Middle frontal gyrus (tissue), 1 donor: Measurements from ENCODE around the gene GDF10.

ENCODE experiments used
- DNase-seq: peaks from one replicate; pipeline ENCODE4 v3.0.0-alpha.2; 2015; ENCODE audit warnings: low spot score; ENCODE audit errors: extremely low spot score

GDF10 gene, protein sequence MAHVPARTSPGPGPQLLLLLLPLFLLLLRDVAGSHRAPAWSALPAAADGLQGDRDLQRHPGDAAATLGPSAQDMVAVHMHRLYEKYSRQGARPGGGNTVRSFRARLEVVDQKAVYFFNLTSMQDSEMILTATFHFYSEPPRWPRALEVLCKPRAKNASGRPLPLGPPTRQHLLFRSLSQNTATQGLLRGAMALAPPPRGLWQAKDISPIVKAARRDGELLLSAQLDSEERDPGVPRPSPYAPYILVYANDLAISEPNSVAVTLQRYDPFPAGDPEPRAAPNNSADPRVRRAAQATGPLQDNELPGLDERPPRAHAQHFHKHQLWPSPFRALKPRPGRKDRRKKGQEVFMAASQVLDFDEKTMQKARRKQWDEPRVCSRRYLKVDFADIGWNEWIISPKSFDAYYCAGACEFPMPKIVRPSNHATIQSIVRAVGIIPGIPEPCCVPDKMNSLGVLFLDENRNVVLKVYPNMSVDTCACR

DNA sequence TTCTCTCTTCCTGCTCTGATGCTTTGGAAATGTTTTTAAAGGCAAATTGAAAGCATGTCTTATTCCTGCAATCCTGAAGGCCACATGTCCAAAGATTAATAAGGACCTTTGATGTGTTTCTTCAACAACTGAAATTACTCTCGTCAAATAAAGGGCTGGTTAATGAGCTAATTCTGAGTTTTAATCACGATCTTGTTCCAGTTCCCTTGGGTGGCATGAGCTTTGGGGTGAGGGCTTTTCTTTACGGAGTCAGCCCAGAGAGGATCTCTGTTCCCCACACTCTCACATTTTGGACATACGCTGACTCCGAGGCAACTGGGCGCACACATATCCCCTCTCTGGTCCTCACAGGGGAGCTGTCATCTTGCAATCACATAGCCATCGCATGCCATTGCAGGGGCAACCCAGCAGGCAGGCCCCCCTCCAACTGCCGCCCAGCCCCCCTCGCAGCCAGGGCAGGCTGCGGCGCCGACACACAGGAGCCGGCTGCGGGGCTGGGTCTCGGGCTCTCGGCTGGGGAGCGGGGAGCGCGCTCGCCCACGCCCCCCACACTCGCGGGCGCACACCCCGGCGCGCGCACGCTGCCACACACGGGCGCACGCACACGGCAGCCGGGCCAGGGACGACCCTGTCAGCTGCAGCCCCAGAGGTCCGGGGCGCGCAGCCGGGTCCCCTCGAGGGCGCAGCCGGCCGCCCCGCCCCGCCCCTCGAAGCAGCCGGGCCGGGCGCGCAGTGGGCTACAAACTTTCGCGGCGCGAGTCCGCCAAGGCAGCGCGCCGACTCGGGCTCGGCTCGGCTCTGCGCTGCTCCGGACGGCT is at the start of gene GDF10:
Gene GDF10, plus strand, starts transcription at position 587 of the 818 bp plus-strand sequence. CDS start 455 bp downstream, outside the sequence.
- no peak for DNase-seq

DNA sequence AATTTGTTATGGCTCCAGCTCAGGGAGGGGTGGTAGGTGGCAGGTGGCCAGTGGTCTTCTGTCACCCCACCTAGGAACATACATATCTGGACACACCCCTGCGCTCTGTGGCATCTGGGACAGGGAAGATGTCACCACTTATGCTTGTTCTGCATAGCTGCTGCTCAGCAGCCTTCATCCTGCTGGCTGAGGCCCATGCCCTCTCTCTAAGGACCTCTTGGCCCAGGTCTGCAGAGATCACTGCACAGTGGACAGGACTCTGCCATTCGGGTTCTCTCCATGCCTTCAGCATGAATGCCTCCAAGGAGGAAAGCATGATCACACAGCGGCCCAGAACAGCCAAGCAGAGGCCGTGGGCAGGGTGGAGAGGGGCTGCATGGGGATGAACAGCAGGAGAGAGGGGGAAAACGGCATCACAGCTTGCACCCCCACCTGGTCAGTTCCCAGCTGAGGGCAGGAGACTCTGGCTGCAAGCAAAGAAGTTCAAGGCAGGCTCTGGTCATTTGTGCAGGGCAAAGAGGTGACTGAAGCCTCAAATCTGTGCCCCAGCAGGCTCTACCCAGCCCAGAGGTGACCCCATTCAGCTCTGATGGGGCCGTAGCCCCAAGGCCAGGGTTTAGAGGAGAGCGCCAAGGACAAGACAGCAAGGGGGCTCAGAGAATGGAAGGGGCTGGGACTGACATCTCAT is 47.8 kb upstream of the GDF10 start:
- DNase-seq = no peak

DNA sequence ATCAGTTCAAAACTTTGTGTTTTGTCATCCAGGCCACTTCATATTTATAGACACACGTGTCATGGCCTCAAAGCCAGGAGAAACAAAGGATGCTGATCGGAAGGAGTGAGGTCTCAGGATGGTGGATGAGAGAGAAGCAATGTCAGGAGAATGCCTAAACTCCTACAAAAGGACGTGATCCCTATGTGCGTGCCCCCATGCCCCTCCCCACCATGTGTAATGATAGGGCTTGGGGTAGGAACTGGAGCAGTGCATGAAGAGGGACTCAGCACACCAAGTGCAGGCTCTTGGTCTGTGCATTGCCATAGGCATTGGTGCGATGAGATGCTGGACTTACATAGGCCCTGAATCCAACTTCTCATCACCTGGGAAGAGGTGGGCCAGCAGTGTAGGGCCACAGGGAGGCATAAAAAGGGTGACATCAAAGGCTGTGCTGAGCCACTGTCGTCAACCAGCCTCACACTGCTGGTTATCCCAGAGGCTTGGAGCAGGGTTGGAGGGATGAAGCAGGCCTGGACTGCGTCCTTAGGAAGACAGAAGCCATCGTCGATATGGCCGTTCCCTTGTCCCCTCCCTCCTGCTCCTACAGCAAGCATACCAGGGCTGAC is 46.9 kb upstream of the GDF10 start:
- DNase-seq = no peak

DNA sequence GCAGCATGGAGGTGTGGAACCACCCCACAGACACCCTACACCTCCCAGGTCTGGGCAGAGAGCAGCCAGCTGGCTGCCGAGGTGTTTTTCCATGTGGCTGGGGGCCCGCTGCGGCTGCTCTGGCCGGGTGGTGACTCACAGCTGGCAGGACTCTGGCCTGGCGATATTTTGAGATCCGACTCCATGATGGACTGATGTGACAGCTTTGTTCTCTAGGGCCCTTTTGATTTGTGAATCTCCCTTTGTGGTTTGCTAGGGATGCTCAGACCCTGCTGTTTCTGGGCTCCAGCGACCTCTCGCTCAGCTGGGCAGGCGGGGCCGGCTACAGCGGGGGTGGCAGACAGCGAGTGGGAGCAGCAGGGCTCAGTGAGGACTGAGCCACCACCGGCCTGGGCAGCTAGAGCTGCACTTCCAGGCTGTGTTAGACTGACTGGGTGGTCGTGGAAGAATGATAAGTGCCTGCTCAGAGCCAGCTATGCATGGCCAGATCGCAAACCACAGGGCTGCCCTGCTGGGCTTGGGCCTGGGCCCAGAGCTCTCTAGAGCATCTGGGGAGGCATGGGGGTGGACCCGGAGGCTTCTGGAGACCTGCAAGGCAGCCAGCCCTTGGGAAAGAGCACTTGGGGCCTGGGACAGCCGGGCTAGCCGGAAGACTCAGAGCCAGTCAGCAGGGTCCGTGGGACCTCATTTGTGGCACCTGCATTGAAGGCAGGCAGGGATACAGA is 46.2 kb upstream of the GDF10 start:
- DNase-seq = no peak

DNA sequence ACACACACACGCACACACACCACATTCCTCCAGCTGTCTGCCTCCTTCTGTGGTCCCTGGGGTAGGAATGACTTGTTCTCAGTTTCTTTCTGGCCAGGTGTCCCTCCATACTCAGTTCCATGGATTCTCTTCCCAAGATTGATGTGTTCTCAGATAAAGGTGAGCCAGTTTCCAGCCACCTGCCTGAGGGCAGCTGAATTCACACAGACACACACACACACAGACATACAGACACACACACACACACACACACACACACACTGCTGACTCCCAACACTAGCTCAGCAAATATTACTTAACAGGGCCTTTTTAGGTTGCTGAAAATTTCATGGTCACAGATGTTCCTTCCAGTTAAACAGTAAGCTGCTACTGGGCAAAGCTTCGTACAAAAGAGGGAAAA is 45.4 kb upstream of the GDF10 start:
- no peak for DNase-seq

DNA sequence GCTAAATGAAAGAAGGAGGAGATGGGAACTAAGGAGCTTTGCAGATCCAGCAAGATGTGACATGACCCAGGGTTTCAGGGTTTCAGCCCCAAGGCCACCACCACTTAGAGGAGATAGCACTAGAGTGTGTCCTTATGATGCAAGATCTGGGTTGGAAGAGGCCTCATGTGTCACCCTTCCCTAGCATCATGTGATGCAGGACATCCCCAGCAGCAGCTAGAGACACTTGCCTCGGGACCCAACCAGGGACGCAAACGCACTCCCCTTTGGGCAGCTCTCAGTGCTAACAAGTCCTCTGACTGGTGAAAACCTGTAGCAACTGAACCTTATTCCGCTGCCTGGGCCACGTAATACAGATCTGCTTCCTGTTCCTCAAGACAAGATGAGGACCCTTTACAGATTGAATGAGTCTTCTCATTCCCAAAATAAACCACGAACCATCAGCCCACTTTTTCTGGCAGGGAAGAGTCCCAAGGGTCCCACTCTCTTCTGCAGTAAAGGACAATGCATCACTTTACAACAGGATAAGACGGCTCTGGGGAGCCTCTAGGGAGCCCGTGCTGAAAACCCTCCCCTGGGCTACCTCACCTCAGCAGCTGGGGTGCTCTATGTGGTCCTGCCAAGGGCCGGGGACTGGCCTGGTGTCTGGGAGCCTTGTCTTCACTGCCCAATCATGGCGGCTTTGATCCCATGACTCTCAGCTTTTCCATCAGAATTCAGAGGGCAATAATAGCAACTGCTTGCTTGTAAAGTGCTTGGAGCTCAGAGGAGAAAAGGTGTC is 44.8 kb upstream of the GDF10 start:
- no peak for DNase-seq

DNA sequence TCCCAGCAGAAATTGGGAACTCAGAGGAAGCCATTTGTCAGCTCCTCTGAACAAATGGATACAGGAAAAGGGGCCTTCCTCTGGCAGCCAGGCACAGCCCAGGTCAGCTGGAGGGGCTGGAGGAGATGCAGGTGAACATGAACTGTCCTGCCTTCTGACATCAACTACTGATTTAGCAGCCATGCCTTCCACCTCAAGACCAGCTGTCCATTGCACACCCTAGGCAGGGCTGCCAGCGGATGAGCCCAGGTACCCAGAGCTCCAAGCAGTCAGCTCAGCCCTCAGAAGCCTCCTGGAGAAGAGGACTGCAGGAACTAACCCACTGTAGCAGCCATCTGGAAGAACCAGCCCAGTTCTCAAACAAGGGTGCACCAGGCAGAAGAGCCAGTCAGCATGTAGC is 44.1 kb upstream of the GDF10 start:
- no peak for DNase-seq

DNA sequence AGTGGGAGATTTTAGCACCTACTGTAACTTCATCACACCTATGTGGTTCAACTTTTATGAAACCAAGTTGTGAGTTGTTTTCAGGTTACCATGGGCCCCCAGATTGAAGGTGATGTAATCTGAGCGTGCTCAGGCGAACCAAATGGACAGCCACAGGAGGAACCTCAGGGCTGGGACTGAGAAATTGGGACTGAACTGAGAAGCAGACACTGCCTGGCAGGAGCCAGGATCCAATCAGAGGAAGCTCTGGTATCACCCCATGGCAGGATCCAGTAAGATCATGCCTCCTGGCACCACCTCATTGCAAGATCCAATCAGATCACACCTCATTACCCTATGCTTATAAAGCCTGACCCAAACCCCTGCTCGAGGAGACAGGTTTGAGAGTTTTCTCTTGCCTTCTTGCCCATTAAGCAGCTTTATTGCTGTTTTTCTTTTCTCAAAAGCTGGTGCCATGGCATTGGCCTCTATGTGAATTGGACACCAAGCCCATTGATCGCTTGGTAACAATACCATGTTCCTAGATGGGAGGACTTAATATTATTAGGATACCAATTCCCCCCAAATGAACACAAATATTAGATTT is 43.2 kb upstream of the GDF10 start:
- DNase-seq = no peak

DNA sequence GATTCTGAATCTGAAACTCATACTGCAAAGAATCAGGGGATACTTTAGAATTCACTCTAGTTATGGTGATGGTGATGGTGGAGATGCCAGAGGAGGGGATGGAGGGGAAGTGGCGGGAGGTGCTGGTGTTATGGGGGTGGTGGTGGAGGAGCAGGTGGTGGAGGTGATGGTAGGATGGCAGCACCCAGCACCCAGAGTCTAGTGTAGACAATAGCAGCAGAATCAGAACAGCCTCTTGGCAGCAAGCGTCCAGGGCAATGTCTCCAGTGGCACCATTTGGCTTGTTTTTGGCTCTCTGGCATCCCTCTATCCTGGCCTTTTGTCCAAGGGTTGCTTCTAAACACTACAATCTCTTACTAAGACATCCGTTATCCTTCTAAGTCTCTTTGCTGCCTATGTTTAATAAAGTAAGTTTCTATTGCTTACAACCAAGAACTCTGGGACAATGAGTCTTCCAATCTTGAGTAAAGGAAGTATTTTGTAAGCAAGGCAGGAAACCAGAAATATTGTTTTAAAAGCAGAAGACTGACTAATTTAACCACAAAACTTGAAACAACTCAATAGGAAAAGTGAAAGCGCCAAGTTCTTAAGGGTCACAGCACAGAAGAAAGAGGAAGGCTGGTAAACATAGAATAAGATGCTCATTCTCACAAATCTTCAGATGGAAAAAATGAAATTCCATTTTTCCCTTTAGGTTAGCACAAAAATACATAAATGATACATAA is 42.4 kb upstream of the GDF10 start:
- DNase-seq = no peak

DNA sequence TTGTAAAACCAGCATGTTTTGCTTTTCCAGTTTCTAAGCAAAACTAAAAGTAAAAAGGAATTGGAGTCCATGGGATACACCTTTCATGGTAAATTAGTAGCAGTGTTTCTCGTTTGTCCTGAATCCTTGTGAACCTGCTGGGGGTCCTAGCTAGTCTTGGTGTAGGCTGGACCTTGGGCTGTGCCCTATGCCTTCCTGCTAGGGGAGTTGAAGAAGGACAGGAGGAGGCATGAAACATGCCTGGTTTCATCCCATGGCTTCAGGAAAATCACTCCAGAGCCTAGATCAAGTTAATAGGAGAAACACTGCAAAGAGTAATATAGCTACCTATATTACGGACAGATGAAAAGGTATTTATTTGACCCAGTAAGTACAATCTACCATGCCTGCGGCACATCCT is 41.1 kb upstream of the GDF10 start:
- DNase-seq = no peak

DNA sequence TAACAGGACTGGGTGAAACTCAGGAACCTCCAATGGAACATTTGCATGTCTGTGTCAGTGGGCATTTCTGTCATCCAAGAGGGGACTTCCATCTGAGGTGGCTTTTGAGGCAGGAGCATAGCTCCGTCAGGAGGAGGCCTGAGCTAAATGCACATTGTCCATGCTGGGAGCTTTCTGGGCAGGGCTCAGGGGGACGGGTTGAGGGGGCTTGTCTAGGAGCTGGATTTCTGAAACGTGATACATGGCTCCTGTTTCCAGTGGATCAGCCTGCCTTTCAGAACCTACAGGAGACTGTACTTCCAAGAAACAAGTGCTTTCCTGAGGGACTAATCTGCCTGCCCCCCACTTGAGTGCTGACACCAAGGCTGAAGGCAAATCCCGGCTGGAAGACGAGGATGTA is 40.5 kb upstream of the GDF10 start:
- DNase-seq = no peak

DNA sequence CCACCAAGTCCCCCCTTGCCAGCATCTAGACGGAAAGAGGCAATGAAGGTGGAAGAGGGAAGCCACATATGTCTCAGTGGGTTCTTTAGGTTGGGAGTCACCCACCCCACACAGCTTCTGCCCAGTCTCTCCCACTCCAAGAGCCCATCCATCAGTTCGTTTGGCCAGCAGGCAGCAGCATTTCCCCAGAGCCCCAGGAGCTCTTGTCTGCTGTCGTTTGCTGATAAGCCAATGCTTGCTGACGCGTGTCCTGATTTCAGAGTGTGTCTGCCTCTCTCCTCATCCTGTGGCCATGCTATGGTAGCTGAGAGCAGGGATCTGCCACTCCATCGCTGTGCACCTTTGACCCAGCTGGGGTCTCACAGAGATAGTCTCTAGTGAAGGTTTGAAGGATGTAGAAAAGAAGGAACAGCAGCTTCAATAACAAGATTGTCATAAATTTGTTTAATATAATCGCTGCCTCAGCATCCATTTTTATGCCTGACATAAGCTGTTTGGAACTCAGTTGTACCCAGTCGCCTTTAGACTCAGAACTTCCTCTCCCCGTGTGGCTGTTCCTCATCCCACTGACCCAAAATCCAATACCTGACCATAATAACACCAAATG is 39.4 kb upstream of the GDF10 start:
- DNase-seq = no peak

DNA sequence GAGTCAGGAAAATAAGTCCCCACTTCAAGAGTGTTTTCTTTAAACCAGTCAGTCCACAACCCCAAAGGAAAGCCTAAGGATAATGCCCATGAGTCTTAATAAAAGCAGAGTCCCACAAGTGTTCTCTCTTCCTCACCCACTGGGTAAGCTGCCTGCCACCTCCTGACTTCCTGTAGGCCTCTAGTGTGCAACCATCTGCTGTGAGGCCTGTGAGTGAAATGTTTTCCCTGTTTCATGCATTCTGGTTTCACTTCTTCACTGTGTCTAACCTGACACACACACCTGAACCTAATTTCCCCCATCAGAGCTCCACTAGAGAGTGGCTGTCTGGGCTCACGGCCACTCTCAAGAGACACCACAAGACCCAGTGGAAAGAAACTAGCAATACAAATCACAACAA is 38.9 kb upstream of the GDF10 start:
- no peak for DNase-seq

DNA sequence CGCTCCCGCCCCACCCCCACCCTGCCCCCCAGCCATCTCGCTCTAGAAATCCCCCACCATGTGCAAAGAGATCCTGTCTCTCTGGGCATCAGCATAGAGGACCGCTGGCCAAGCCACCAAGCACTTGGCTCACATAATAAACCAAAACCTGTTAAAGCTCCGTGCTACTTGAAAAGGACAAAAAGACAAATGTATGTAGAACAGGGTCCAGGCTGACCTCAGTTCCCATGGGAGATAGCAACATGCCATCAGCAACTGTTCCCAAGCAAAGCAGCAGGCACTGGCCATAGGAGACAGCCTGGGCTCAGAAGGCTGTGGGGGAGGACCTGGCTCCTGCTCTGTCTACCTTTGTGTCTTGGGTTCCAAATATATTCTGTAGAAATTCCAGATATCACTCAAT is 38.4 kb upstream of the GDF10 start:
- DNase-seq = no peak

DNA sequence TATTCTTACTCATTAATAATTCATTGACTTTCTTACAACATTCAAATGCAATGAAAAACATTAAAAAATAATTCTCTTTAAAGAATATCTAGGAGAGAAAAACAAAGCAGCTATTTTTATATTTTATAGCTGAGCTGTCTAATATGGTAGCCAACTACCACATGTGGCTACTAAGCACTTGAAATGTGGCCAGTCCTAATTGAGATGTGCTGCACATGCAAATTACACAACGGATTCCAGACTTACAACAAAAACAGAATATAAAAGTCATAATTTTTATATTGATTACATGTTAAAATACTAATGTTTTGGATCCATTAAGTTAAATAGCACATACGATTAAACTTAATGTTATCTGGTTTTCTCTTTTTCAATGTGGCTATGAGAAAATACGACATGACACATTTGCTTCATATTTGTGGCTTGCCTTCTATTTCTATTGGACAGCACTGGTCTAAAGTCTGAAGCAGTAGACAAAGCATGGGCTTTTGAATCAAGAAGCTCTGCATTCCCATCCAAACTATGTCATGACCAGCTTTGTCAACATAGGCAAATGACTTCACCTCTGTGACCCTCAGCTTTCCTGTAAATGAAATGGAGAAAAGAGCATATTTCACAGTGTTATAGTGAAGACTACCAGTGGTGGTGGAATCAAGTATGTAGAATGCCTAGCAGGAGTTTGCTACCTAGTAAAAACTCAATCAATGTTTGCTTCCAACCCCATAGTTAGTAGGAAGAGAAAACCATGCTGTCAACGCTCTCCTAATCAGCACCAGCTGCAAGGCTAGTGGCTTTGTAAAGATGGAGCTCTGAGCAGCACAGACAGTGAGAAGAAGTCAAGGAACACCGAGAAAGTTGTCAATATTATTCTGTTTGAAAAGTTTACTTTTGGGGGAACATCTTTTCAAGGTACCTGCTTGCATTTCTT is 37.1 kb upstream of the GDF10 start:
- DNase-seq = no peak

DNA sequence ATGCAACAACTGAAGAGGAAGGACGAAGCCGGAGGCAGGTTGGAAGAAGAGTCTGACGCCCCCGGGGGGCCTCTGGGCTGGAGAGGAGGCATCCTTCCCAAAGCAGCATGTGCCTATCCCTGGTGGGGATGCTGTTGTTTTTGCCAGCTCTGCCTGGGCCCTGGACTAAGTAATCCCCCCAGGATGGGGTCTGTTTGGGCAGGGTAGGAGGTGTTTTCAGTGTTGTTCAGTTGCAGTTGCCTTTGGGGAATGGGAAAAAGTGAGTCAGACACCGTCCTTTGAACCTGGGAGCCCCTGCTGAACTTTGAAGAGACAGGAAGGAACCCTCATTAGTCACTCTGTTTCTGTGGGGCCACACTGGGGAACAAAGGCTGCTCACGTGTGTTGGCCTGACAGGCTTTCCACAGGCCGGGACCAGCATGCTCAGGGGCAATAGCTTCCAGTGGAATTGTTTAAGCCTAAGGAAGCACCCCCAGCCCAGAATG is 35.2 kb upstream of the GDF10 start:
- DNase-seq = no peak

DNA sequence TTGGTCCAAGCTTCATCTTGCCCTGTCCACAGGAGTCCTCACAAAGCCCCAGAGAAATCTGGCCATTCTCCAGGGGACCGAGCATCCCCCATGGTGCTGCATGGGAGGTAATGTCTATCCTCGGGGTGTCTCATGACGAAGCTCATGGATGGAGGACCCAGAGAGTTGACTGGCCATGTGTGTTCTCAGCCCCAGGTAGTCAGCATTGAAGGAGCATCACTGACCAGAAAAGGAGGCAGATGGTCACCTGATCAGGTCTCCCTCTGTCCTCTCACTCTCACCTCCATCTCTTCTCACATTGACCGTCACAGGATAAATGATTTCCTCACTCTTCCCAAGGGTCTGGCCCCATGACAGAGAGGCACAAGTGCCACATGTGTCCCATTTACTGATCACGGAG is 33.4 kb upstream of the GDF10 start:
- no peak for DNase-seq
